H7 (cell line): Measurements from ENCODE around the gene BTBD9. TPM values are rescaled to one million over a fixed set of nuclear protein-coding genes. Genes with fewer than 3 reads are reported as not detected.

Experiments
- DNase-seq: peaks from one replicate; pipeline ENCODE4 v3.0.0; 2012
- H3K27me3 ChIP-seq: 2 replicates; pipeline ENCODE4 v1.6.0; 2011; ENCODE audit warnings: mild to moderate bottlenecking, low read length; ENCODE audit not compliant: control insufficient read depth, insufficient read depth
- H3K36me3 ChIP-seq: replicated peaks from 2 replicates; pipeline ENCODE4 v1.5.1; 2011; ENCODE audit warnings: low read length; ENCODE audit not compliant: control insufficient read depth, insufficient read depth
- H3K4me3 ChIP-seq: 2 replicates; pipeline ENCODE4 v1.5.1; 2011; ENCODE audit warnings: low read depth, mild to moderate bottlenecking, control low read depth, low read length, moderate library complexity; ENCODE audit not compliant: insufficient read depth
- total RNA-seq: library from RNA; depleted of rRNA; stranded (reverse); fragments of >200 nt; shearing (Covaris generic); gene quantifications from 2 replicates; pipeline ENCODE4 v1.2.3, GENCODE V29; 2014

Gene BTBD9
- total RNA-seq, 1 experiment from 2014 or later, result 5.0 TPM

DNA sequence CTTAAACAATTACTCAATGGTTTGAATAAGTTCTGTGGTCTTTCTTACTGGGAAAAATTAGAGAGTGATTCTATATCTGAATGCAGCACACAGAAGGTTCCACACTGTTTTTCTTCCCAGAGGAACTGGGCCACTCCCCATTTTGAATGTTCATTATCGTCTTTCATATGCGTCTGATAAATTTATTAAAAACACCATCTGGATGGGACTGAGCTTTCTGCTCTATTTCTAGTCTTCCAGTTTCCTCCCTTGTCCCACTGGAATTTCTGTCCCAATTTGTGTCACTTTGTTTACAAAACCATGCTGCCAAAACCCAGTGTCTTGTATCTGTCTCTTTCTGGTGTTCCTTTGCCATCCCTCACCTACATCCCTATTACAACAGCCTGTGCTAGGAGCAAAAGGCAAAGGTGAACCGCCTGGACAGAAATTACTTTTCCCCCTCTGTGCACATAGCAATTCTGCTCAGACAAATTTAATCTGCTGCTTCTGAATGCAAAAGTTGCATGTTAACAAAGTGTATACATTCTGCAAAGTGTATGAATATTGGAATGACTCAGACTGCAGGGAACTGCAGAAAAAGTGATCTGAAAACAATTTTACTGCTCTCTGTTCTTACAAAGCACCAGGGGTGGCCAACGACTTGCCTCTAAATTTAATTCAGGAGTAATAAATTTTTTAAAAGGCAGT, 333.6 kb downstream of the BTBD9 start:
- Histone ChIP-seq H3K4me3 (no peak overlapping the region), H3K27me3 (no peaks in the 10 kb centered on the region), H3K36me3 (no peaks in the 10 kb centered on the region)
- no peak for DNase-seq

DNA sequence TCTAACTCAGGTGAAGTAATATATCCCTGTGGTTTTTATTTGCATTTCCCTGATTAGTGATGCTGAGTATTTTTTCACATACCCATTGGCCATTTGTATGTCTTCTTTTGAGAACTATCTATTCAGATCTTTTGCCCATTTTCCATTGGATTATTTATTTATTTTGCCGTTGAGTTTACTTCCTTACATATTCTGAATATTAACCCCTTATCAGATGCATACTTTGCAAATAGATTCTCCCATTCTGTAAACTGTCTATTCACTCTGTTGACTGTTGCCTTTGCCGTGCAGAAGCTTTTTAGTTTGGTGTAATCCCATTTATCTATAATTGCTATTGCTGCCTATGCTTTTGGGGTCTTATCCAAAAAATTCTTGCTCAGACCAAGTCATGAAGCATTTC, 336.9 kb downstream of the BTBD9 start:
- Histone ChIP-seq H3K36me3 (no peaks in the 10 kb centered on the region), H3K27me3 (no peaks in the 10 kb centered on the region), H3K4me3 (no peak overlapping the region)
- DNase-seq, result no peak

DNA sequence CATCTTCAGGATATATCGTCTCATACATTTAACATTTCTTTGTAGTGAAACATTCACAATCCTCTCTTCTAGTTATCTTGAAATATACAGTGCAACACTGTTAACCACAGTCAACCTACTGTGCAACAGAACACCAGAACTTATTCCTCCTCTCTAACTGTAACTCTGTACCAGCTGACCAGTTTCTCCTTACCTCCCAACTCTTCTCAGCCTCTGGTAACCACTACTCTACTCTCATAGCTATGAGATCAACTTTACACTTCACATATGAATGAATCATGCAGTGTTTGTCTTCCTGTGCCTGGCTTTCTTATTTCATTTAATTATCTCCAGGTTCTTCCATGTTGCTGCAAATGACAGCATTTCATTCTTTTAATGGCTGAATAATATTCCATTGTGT, 337.6 kb downstream of the BTBD9 start:
- no peaks in the 10 kb centered on the region for H3K36me3 ChIP-seq

DNA sequence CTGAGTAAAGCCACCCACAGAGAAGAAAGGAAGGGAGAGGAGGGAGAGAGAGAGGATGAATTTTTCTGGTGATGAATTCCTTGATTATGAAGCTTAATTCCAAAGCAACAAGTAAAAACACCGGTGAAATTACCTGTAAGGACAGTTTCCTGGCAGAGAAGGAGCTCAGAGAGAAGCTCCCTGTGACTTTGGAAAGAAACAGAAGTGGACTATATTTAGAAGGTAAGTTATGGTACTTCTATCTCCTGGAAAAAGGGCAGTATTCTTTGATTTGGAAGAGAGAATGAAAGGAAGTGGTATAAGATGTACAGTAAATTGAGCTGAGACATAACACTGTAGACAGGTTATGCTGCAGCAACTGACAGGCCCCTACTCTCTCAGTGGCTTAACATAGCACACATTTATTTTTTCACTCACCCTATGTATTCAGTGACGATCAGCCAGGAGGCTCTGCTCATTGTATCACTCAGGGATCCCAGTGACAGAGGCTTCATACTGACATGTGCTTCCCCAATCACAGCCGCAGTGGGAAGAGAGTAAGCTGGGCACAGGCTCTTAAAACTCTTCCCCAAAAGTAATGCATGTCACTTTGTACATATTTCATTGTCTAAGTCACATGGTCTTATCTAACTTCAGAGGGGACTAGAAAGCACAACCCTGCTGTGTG, 349.5 kb downstream of the BTBD9 start:
- no peak for DNase-seq
- H3K4me3 ChIP-seq, result no peak overlapping the region
- no peaks in the 10 kb centered on the region for H3K36me3 ChIP-seq
- H3K27me3 ChIP-seq, result no peaks in the 10 kb centered on the region

More for the DNA sequence above, 337.6 kb downstream of the BTBD9 start:
- Histone ChIP-seq H3K4me3 (no peak overlapping the region), H3K27me3 (no peaks in the 10 kb centered on the region)
- DNase-seq, result no peak

DNA sequence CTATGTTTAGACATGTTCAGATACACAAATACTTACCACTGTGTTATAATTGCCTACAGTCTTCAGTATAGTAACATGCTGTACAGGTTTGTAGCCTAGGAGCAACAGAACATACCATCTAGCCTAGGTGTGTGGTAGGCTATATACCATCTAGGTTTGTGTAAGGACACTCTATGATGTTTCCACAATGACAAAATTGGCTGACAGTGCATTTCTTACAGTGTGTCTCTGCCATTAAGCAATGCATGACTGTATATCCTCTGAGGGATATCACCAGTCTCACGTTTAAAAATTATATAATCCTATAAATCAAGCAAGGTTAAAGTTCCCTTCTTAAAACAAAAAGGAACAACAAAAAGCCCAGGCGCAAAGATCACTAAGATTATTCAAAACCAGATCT, 352.2 kb downstream of the BTBD9 start:
- Histone ChIP-seq H3K4me3 (no peak overlapping the region), H3K36me3 (no peaks in the 10 kb centered on the region), H3K27me3 (no peaks in the 10 kb centered on the region)
- no peak for DNase-seq

DNA sequence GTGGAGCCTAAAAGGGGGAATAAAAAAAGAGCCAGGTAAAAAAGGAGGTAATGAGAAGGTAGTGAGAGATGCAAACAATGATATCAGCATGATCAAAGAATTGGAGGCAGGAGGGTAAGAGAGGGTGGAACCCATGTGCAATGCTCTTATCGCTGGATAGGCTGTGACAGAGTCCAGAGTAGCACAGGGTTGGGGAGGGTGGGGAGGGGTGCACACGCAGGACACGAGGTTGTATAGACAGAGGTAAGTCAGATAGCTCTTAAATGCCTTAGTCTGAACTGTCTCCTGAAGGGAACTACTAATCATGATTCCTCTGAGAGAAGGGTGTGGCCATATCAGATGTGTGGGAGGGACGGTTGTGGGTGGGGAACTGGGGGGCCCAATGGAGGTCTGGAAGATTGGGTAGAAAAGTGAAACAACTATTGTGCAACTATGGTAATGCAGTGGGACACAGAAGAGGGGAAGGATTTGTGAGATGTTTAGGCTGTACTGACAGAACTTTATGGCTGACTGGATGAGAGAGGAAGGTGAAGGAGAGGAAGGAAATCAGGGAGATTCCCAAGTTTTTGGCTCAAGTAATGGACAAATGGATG, 354.8 kb downstream of the BTBD9 start:
- Histone ChIP-seq H3K27me3 (no peaks in the 10 kb centered on the region), H3K36me3 (no peaks in the 10 kb centered on the region), H3K4me3 (no peak overlapping the region)
- no peak for DNase-seq

DNA sequence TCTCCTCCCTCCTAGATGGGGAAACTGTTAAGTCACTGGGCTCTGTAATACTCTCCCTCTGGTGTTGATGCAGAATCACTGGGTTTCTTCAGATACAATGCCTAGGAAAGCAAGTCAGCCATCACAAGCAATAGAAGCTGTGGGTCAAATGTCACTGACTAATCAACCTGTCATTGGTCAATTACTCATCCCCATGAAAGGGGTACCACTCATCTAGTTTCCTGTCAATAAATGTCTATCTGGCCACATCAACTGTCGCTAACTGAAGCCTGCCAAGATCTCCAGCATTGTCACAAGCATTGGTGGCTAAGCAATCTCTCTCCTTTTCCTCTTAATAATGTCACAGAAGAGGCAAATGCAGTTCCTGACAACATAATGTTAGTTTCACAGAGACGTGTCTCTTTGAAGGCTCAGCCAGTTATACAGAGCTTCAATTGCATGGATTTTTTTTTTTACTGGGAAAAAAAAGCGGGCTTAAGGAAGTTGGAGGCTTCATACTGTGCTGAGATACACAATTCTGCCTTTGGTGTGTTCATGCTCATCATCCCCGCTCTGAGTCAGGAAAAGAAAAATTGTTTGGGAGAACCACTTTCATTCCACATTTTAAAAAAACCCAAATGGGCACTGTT, 355.9 kb downstream of the BTBD9 start:
- Histone ChIP-seq H3K27me3 (no peaks in the 10 kb centered on the region), H3K36me3 (no peaks in the 10 kb centered on the region), H3K4me3 (no peak overlapping the region)
- no peak for DNase-seq

DNA sequence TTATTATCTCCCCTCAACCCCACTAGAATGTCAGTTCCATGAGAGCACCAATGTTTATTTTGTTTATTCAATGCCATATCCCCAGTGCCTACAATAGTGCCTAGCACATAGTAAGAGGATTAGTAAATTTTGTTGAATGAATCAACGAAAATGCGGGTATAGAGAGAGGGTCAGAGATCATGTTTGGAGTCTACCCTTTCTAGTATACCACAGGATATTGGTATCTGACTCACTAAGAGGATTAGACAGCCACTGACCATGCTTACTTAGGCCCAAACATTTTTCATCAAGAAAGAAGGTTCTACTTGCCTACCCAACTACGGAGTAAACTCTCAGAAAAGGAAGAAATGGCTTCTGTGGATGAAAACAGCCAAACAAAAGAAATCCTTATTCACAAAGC, 356.8 kb downstream of the BTBD9 start:
- no peak for DNase-seq
- Histone ChIP-seq H3K36me3 (no peaks in the 10 kb centered on the region), H3K27me3 (no peaks in the 10 kb centered on the region), H3K4me3 (no peak overlapping the region)

DNA sequence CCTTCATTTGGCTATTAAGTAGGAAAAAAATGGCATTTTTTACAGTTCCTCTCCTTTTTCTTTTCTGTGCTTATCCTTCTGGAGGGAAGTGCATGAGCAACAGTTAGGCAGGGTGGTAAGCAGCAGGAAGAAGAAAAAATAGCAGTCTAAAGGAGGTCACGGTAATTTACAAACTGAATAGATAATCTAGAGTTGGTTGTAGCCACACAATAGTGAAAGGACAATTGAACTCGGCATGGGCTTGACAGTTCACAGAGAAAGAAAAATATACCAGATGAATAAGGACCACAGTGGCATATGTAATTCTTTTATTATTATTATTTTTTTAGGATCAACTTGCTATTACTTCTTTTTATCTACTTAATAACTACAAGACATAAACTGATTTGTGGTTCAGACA, 358.6 kb downstream of the BTBD9 start:
- peak; percentile 20 for DNase-seq
- no peak overlapping the region for H3K4me3 ChIP-seq
- no peaks in the 10 kb centered on the region for H3K36me3 ChIP-seq
- H3K27me3 ChIP-seq, result no peaks in the 10 kb centered on the region

DNA sequence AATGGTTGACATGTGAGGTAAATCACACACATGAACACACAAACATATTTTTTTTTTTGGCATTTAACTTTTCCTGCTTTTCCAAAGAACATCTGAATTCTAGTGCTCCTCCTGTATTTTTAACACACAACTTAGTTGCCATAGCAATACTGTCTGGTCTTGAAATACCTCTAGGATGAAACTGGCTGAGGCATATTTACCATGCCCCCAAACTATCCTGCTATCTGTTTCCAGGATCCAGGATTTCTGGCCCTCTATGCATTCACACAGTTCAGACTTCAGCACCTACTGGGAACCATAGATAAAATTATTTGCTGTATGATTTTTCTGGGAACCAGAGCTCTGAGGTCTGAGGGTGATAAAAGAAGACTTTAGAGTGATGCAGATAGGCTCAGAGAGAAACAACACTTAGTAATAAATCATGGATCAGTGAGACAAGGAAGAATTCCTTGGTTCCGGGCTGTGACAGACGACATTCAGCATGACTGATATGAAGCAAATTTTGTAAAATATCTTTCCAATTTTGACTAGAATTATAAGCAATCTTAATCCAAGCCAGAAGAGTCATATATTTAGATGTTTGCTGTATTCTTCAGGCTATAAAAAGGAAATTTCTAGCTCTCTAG, 359.7 kb downstream of the BTBD9 start:
- no peaks in the 10 kb centered on the region for H3K27me3 ChIP-seq
- H3K4me3 ChIP-seq, result no peak overlapping the region
- no peaks in the 10 kb centered on the region for H3K36me3 ChIP-seq
- DNase-seq, result no peak

DNA sequence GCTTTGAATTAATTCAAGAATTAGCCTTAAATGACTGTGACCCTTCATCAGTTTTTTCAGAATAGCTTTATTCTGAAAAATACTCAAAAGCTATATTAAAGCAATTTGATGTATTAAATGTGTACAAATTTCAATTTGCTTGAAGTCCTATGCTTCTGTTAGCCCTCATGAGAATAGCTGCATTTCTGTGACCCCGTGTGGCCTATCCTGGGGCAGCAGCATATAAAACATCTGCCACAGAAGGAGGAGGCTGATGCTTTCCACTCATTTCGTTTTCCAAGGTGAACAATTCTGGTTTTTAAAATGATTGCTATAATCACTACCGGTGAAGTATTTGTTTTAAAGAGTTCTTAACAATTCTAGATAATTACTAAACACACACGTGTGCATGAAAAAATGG, 360.3 kb downstream of the BTBD9 start:
- DNase-seq, result peak; percentile 26
- Histone ChIP-seq H3K4me3 (no peak overlapping the region), H3K27me3 (no peaks in the 10 kb centered on the region), H3K36me3 (no peaks in the 10 kb centered on the region)

DNA sequence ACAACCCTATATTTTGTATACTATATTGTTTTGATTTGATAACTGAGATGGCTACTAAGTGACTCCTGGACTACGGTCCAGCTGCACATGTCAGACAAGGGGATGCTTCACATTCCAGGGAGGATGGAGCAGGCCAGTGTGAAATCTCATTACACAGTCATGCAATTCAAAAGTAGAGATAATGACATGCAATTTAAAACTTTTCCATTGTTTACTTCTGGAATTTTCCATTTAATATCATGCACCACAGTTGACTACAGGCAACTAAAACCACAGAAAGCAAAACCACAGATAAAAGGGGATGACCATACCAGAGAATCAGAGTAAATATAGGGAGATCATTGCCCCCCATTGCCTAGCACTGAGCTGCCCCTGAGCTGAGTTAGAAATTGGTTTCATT, 366.4 kb downstream of the BTBD9 start:
- no peak for DNase-seq
- H3K4me3 ChIP-seq, result no peak overlapping the region
- H3K27me3 ChIP-seq, result no peaks in the 10 kb centered on the region
- H3K36me3 ChIP-seq, result no peaks in the 10 kb centered on the region; the same call in 1 of the 2 replicates

DNA sequence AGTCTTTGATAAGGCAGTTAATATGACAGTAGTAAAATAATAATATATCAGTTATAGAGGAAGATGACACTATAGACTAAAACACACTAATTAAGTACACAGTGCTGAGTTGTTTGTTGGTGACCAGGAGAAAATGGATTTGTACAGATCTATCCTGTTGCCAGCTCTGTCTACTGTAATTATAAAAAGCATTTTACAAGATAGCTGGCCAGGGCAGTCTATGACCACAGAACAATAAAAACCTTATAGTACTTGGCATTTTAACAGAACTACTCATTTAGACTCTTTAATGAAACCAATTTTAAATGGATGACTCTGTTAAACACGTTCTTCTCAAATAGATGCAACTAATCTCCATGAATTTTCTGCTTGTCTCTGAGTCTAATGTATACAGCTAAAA, 367.5 kb downstream of the BTBD9 start:
- H3K4me3 ChIP-seq, result no peak overlapping the region
- no peaks in the 10 kb centered on the region for H3K27me3 ChIP-seq
- DNase-seq, result no peak
- H3K36me3 ChIP-seq, result no peaks in the 10 kb centered on the region; the same call in 1 of the 2 replicates

DNA sequence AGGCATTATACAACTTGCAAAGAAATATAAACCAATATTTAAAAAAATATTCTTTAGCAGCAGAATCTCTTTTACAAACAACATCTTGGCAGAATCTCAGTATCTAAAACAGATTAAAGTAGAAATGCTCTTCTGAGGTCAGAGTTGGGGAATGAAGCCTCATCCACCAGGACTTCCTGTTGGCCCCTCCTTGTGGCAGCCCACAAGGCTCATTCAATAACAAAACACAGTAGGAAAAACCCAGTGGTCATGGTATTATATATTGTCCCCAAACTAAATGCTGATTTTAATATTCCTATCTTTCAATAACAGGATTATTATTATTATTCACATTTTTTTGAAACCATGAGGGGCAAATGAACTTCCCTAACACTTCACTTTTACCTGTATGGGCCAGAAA, 368.6 kb downstream of the BTBD9 start:
- DNase-seq, result no peak

More for the DNA sequence above, 368.6 kb downstream of the BTBD9 start:
- Histone ChIP-seq H3K4me3 (no peak overlapping the region), H3K27me3 (no peaks in the 10 kb centered on the region), H3K36me3 (no peaks in the 10 kb centered on the region; the same call in 1 of the 2 replicates)
